Measurements from ENCODE around the gene C2CD2.
A peak's percentile ranks its signal among the peaks of the same experiment; 100 is the strongest.
"Not testable (repeated sequence)": the region's sequence is repeated elsewhere in the genome, so short reads cannot be mapped to it uniquely, and the experiment has no call there.

The C2CD2 gene

DNA sequence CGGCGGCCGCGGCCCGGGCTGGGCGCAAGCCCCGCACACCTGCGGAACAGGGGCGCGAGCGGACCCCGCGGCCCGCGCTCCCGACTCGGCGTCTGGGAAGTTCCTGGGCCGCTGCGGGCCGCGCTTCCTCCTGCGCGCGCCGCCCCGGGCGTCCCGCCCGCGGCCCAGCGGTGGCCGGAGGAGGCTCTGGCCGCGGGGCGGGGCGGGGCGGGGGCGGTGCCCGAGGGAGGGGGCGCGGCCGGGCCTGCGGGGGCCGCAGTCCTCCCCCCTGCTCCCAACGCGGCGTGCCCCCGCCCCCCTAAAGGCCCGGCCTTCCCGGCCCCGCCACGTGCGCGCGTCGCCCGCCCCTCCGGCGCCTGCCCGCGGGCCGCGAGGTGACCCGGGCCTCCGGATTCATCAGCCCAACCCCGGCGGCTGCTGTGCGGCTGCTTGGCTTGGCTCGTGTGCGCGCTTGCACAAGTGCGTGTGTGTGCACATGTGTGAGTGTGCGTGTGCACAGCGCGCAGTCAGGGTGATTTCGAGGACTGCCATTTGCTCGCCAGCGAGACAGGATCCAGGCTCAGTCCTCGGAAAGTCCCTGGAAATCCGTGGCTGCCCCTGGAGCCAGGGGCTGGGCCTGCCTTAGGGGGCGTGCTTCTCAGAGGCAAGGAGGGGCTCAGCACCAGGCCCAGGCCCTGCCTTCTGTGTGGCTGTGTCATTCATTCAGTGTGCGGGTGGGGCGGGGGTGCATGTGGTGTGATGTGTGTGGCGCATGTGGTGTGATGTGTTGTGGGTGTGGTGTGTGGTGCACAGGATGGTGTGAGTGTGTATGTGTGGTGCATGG is at the start of gene C2CD2:
Gene C2CD2, minus strand, starts transcription at position 188 of the 823 bp plus-strand sequence. CDS start 370 bp downstream, outside the sequence.
- no peak for DNase-seq (ENCODE audit: low read depth)

DNA sequence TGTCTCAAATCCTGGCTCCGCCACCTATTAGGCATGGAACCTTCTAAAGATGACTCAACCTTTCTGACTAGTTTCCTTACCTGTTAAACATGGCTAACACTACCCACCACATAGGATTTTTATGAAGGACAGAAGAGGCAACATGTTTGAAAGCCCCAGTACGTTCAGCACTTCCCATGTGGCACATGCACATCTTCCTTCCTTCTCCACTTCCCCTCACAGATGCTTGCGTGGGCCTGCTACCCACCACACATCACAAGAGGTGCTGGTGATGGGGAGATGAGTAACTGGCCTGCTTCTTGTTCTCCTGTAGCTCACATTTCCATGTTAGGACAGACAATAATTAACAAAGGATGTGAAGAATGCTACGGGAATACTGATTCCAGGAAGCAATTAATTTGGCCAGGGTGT is 49.2 kb upstream of the C2CD2 start:
- no peak for DNase-seq (ENCODE audit: low read depth)

DNA sequence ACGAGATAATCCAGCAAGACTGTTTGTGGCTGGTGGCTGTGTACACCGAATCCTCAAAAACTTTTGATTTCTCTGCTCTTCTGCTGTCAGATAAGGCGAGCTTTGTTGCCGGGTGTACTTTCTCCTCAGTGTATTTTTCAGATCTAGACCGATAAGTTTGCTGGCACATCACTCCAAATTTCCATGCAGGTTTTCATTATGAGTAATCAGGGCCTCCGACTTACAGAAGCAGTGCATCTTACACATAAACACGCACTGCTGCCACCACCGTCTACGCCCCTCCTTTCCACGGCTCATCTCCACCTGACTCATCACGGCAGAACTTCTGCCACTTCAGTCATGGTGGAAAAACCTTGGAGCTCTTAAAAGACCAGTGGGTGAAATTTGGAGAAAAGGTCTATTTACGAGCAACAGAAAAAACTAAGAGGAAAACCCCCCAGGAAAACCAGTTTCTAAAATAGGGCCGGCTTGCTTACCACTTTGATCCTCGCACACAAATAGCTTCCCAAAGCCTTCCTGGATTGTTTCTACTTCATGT is 48.7 kb upstream of the C2CD2 start:
- DNase-seq (ENCODE audit: low read depth), result peak; percentile 24

DNA sequence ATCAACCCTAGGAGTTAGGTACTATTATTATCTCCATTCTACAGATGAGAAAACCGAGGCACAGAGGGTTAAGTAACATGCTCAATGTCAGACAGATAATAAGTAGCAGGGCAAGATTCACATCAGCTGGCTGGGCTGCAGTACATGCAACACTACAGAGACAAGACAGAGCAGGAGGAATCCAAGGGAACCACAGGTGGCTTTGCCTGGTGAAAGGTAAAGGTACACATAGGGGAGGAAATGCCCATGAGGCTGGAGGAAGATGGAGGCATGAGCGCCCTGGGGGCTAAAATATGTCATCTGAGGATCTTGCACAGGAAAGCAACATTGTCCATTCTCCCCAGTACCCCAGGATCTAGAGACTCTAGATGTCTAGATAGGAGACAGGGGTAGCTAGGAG is 48.0 kb upstream of the C2CD2 start:
- no peak for DNase-seq (ENCODE audit: low read depth)

DNA sequence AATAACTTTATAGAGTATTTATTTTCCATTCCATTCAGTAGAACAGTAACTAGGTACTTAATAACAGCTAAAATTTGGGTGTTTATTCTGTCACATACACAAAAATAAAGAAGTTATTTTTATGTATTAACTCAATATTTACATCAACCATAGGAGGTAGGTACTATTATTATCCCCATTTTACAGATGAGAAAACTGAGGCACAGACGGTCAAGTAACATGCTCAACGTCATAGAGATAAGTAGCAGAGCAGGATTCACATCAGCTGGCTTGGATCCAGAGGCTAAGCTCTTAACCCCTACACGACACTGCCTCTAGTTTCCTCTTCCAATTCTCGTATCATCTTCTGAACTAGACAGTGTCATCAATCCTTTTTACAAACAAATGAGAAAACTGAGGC is 47.1 kb upstream of the C2CD2 start:
- DNase-seq (ENCODE audit: low read depth), result no peak

DNA sequence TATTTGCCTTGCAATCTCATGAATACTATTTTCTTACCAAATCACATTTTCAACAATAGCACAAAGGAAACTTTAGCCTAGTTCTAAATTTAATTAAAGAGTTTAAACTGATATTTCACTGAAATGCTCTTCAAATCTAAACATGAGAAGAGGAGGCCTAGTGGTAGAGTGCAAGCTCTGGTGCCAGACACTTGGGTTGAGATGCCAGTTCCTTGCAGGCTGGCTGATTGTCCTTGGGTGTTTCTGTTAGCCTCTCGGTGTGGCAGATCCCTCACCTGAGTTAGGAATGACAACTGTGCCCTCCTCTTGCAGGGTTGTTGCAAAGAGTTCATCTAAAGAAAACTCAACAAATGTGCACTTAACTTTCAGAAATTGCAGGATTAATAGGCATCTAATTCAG is 43.8 kb upstream of the C2CD2 start:
- no peak for DNase-seq (ENCODE audit: low read depth)

DNA sequence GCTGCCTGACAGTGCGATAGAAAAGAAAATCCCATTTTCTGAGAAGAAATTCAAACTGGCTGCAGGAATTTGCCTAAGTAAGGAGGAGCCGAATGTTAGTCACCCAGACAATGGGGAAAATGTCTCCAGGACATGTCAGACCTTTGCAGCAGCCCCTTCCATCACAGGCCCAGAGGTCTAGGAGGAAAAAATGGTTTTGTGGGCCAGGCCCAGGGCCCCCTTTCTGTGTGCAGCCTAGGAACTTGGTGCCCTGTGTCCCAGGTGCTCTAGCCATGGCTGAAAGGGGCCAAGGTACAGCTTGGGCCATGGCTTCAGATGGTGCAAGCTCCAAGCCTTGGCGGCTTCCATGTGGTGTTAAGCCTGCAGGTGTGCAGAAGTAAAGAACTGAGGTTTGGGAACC is 41.8 kb upstream of the C2CD2 start:
- no peak for DNase-seq (ENCODE audit: low read depth)

DNA sequence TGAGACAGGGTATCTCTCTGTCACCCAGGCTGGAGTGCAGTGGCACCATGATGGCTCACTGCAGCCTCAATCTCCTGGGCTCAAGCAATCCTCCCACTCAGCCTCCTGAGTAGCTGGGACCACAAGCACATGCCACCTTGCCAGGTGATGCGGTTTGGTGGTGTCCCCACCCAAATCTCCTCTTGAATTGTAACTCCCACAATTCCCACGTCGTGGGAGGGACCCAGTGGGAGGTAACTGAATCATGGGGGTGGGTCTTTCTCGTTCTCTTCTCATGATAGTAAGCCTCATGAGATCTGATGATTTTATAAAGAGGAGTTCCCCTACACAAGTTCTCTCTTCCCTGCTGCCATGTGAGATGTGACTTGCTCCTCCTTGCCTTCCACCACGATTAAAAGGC is 40.8 kb upstream of the C2CD2 start:
- DNase-seq (ENCODE audit: low read depth), result not testable (repeated sequence)

DNA sequence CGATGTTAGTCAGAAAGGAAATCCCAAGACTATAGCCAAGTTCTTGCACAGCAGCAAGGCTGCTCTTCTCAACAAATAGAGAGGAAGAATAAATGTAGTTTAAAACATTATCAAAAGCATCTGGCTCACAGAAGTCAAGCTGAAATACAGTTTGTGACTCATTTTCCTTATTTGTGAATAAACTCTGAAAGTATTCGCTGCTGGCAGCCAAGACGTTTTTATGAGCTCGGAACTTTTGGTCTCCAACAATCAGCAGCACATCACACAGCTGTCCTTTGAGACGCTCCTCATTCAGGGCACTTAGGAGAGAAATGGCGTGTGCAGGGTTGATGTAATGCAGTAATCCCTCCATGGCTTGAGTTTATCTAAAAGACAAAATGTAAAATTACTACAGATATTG is 39.9 kb upstream of the C2CD2 start:
- DNase-seq (ENCODE audit: low read depth), result no peak

DNA sequence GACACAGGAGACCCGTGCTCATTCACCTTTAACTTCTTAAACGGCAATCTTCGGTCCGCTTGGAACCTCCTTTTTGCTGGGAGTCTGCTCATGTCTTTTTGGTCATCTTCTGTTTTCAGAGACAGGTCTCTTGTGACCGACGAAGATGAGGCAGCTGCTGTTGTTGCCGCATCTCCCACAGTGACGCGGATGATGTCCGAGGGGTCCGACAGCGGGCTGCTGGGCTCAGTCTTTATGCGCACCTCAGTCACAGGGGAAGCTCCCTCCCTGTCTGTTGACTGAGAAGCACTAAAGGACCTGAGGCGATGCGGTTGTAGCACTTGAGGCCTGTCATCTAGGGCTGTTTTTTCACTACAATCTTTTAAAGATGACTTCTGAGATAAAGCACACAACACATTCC is 38.8 kb upstream of the C2CD2 start:
- DNase-seq (ENCODE audit: low read depth), result no peak

DNA sequence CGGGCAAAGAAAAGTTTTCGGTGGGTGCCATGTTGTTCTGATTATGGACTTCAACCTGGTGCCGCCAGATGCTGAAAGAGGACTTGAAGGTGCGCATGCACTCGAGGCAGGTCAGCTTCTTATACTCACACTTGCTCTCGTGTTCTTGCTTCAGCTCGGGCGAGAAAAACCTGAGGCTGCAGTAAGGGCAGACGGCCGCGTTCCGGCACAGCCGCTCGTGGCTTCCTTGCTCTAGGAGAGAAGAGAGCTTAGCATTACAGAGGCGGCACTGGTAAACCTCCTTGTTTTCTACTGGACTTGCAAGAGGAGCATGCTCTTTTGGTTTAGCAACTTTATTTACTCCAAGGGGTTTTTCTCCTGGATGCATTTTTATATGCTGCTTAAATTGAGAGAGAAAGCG is 37.8 kb upstream of the C2CD2 start:
- DNase-seq (ENCODE audit: low read depth), result no peak

DNA sequence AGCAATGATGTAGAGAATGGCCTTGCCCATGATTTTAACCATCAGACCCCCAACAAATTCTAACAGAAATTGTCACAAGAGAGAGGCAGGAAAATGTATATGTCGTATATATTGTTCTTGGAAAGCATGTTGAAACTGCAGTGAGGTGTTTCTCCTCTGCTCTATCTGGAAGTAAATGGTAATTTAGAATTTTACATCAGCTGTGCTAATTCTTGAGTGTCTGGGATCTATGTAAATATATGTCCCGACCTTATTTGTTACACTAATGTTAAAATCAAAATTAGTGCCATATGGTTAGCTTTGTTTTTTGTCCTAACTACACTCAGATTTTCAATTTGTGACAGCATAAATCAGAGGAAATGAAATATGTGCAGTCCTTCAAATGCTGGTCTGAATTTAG is 35.9 kb upstream of the C2CD2 start:
- DNase-seq (ENCODE audit: low read depth), result no peak

DNA sequence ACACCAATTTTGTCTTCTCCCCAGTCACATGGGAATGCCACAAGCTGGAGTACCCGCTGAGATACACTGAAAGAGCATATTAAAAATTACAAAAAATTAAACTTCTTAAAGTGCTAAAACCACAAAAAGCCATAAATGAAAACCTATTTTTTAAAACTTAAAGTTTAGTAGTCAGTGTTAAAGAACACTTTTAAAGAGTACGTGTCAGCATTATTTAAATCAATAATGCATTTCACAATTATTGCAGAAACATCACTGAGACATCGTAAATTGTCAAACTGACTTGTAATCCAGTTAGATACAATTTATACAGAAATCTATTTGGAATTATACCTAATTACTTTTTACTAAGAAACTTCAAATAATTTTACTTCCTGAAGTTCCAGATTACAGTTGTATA is 33.5 kb upstream of the C2CD2 start:
- DNase-seq (ENCODE audit: low read depth), result no peak

DNA sequence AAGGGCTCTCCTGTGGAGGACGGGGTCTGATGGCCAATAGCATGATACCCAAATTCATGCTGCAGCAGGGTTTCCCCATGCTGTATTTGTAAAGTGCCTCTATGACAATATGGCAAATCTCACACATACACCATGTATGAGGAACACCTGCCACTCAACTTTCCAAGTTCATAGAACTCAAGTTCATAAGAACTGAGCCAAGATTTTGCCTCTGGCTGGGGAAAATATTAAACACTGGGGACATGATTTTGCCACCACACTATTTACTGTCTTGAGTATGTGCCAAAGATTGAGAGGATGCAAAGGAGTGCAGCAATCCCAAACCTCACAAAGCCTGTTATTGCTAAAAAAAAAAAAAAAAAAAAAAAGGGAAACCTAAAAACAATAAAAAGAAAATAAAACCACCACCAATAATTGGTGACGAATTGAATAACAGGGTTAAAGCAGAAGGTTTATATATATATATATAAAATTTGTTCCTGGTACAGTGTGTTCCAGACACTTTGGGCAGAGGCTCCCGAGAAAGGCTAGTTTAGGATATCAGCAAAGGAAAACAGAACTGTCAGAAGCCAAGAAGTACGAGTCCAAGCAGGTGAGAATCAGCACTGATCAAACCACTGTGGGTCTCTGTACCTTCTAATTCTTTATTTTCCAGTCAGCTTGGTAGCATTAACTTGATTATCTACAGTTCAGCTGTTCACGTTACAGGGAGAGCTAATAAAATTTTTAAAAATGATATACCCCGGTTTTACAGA is 32.0 kb upstream of the C2CD2 start:
- no peak for DNase-seq (ENCODE audit: low read depth)

DNA sequence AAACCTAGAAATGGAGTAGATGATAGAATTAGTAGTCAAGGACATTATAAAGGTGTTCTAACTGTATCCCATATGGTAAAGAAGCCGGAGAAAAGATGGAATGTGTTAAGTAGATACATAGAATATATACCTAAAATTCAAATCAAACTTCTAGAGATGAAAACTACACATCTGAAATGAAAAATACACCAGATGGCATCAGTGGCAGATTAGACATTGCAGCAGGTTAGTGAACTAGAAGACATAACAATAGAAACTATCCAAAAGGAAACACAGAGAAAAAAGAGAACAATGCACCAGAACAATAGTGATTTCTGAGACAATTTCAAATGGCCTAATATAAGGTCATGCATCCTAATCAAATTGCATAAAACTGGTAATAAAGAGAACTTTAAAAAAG is 29.4 kb upstream of the C2CD2 start:
- no peak for DNase-seq (ENCODE audit: low read depth)

DNA sequence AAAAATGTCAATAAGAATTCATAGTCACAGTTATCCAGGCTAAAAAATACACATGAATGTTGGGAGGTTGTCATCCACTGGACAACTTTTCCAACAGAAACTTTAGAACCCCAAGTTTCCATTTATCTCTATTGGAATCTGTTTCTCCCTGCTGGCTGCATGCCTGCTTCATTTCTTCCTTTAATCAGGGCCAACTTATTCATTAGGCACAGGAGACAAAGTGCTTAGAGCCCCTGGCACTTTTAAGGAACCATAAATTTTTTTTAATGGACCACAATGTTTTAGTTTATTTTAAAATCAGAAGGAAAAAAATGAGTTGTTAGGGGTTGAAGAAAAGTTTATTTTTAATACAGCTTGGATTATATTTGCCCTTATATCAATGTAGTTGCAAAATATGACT is 26.7 kb upstream of the C2CD2 start:
- no peak for DNase-seq (ENCODE audit: low read depth)

DNA sequence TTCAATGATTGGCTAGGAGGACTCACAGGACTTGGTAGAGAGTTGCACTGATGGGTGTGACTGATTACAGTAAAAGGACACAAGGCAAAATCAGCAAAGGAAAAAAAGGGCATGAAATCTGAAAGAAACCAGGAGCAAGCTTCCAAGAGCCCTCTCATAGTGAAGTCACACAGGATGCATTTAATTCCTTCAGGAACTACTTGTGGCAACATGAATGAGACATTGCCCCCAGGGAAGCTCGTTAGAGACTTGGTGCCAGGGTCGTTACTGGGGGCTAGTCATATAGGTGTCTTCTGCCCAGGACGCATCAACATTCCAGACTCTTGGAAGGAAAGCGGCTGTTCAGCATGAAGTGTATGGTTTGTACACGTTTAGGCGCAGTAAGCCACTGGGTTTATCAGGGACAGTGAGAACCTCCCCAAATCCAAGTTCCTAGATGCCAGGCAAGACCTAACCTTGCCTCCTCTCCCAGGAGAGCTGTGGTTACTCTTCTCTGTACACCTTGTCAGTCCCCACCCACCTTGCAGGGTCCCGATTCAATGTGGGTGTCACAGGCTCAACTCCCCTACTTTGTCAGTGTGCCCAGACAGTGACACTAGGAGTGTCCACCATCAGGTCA is 26.0 kb upstream of the C2CD2 start:
- DNase-seq (ENCODE audit: low read depth), result no peak

DNA sequence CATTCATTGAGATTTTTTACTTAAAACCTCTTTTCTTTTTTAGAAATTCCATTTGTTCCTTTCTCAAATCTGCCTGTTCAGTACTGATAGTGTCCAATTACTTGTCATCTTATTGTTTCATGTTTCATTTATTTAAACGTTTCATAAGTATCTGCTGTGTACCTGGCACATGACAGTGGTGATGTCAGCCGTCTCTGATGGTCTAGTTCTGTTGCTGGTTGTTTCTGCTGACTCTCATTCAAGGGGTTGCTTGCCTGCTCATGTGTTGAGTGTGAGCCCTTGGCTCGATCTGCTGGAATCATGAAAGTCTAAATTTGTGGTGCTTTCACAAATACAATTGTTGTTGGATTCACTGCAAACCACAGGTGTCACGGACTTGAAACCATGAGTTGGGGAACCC is 25.5 kb upstream of the C2CD2 start:
- DNase-seq (ENCODE audit: low read depth), result no peak

DNA sequence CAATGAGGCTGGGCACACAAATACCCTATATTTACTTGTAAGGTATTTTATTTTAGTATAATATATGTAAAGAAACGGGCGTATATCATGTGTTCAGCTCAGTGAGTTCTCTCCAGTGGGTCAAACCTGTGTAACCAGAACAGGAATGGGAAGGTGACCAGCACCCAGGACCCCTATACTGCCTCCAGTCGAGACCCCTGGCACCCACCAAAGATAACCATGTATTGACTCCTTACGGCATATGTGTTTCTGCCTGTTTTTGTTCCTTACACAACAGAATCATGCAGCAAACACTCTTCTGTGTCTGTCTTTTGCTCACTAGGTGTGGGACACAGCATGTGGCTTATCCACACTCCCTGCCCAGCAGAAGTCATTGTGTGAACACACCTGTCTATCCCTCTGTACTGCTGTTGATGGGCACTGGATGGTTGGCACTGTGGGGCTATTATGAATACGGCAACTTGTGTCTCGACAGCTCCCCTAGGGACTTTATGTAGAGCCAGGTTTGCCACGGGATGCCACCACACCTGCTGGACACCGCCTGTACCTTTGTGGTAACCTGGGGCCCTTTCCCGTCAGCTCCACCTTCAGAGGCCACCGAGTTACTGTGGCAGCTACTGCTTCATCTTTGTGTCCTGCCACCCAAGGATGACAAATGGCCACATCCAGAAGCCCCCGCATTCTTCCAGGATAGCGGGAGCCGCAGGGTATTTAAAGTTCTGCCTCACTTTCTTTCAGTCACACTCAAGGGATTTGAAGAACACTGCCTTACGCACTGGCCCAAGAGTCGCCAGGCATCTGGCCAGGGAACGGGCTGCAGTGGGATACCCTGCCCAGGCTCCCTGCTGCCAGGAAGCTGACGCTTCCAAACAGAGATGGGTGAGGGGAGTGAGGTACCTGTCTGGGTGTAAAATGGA is 23.5 kb upstream of the C2CD2 start:
- DNase-seq (ENCODE audit: low read depth), result no peak

DNA sequence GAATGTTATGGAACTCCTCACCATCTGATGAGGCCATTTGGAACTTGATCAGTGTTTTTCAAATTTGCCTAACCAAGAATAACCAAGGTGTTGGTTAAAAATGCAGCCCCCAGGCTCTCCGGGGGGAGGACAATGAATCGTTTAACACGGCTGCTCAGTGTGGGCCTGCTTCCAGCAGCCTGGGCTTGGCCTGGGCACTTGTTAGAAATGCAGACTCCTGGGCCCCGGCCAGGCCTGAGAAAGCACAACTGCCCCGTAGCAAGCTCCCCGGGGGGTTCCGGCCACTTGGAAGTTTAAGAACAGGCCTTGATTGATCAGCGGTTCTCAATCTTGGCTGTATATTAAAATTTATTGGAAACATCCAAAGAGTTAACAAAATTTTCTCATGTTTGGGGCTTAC is 22.8 kb upstream of the C2CD2 start:
- no peak for DNase-seq (ENCODE audit: low read depth)

DNA sequence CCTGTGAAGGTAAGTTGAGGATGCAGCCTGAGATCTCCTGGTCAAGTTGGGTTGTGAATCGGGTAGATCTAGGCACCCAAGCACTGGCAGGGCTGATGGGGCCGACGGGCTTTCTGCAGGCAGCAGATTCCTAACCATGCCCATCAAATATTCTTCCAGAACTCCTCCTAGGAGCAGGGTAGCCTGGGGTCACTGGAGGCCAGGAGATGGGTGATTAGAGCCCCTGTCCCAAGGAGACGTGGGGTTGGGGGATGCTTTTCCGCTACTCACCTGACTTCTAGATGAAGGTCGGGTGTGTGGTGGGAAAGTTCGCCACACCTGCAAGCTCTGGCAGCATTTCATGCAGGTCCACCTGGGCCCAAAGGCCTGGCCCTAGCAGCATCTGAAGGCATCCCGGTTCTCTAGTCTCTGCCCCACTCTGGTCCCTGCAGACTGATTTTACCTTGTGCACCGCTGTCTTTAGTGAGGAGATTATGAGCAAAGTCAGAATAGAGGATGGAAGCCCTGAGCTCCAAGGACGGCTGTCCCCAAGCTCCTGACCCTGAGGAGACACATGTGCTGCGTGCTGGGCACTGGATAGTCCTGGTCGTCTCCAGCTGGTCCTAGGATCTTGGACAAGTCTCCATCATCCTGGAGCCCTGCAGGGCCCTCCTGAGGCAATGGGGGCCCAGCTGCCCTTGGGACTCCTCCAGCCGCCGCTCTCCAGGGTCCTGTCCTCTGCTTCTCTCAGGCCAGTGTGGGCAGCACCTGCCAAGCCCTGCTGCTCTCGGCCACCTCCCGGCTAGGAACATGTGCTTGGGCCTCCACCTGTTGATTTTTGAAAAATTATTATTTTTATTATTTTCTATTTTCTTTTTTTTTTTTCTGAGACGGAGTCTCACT is 21.8 kb upstream of the C2CD2 start:
- DNase-seq (ENCODE audit: low read depth), result no peak
